Measurements from ENCODE around the gene RNLS.

The RNLS gene

GRCh38 chr10:88616250-88616977, 33.3 kb upstream of the RNLS start:
- H3K9me3 ChIP-seq (ENCODE audit: low read length): no peaks in the 10 kb centered on the region
- no peaks in the 10 kb centered on the region for H3F3A ChIP-seq (ENCODE audit: insufficient read depth, low read length)
- TF ChIP-seq EZH2 (IDR thresholded peaks at IDR 0.05; ENCODE audit: borderline replicate concordance, low read length) (no peak), CTCF (IDR thresholded peaks at IDR 0.05; ENCODE audit: low read length) (no peak)
- H3K4me3 ChIP-seq (ENCODE audit: low read depth, low read length, poor library complexity, severe bottlenecking): no peak overlapping the region
- no peak overlapping the region for H3K9ac ChIP-seq (ENCODE audit: low read length)
- H3K27me3 ChIP-seq (ENCODE audit: insufficient read depth, low read length): no peaks in the 10 kb centered on the region
- no peak overlapping the region for H3K27ac ChIP-seq (ENCODE audit: low read depth, low read length, poor library complexity, severe bottlenecking)
- no peaks in the 10 kb centered on the region for H3K4me1 ChIP-seq (ENCODE audit: insufficient read depth, low read length, severe bottlenecking)
- no peaks in the 10 kb centered on the region for H3K79me2 ChIP-seq (ENCODE audit: insufficient read depth, low read length)
- H2AFZ ChIP-seq (ENCODE audit: low read length): no peak overlapping the region
- no peaks in the 10 kb centered on the region for H4K20me1 ChIP-seq (ENCODE audit: insufficient read depth, low read length)
- H3K9me2 ChIP-seq (ENCODE audit: low read depth, low read length): no peaks in the 10 kb centered on the region
- H3K4me2 ChIP-seq (ENCODE audit: low read length): no peak overlapping the region
- no peaks in the 10 kb centered on the region for H3K36me3 ChIP-seq (ENCODE audit: insufficient read depth, low read length)

GRCh38 chr10:88608780-88609179, 25.7 kb upstream of the RNLS start:
- Histone ChIP-seq H3K9ac (ENCODE audit: low read length) (no peak overlapping the region), H3F3A (ENCODE audit: insufficient read depth, low read length) (no peaks in the 10 kb centered on the region), H3K27ac (ENCODE audit: low read depth, low read length, poor library complexity, severe bottlenecking) (no peak overlapping the region), H3K4me1 (ENCODE audit: insufficient read depth, low read length, severe bottlenecking) (peaks cover 4% of the 10 kb centered on the region), H3K36me3 (ENCODE audit: insufficient read depth, low read length) (no peaks in the 10 kb centered on the region), H3K9me2 (ENCODE audit: low read depth, low read length) (no peaks in the 10 kb centered on the region), H2AFZ (ENCODE audit: low read length) (no peak overlapping the region), H3K9me3 (ENCODE audit: low read length) (no peaks in the 10 kb centered on the region), H3K4me2 (ENCODE audit: low read length) (no peak overlapping the region), H3K4me3 (ENCODE audit: low read depth, low read length, poor library complexity, severe bottlenecking) (no peak overlapping the region), H4K20me1 (ENCODE audit: insufficient read depth, low read length) (no peaks in the 10 kb centered on the region), H3K79me2 (ENCODE audit: insufficient read depth, low read length) (no peaks in the 10 kb centered on the region), H3K27me3 (ENCODE audit: insufficient read depth, low read length) (no peaks in the 10 kb centered on the region)
- TF ChIP-seq CTCF (IDR thresholded peaks at IDR 0.05; ENCODE audit: low read length) (no peak), EZH2 (IDR thresholded peaks at IDR 0.05; ENCODE audit: borderline replicate concordance, low read length) (no peak)

DNA sequence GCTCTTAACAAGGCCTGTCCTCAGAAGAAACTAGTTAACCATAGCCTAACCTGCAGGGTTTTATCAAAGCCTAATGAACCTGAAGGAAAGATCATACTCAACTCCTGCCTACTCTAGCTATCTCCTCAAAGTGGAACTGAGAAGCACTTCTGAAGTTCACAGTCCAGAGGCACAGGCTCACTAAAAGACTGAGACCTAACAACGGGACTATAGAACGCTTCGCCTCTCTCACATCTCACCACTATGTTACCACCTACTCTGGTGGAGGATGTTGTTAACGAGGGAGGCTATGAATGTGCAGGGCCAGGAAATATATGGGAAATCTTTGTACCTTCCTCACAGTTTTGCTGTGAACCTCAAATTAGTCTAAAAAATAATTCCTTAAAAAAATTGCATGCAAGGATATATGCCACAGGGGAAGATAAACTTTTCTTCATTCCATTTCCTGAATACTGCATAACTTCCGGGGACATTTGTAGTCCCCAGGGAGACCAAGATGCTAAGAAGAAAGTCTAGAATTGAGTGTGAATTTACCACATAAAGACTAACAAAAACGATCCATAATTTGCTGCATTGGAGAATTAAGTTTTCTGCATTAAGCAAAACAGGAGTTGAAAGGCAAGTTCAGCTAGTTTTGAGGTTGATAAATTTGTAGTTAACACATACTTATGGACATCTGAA, 25.1 kb upstream of the RNLS start:
- Histone ChIP-seq H3K79me2 (ENCODE audit: insufficient read depth, low read length) (no peaks in the 10 kb centered on the region), H3K4me1 (ENCODE audit: insufficient read depth, low read length, severe bottlenecking) (peaks cover 4% of the 10 kb centered on the region), H3K27ac (ENCODE audit: low read depth, low read length, poor library complexity, severe bottlenecking) (no peak overlapping the region), H2AFZ (ENCODE audit: low read length) (no peak overlapping the region), H3K9ac (ENCODE audit: low read length) (no peak overlapping the region), H3K4me3 (ENCODE audit: low read depth, low read length, poor library complexity, severe bottlenecking) (no peak overlapping the region), H3K9me2 (ENCODE audit: low read depth, low read length) (no peaks in the 10 kb centered on the region), H3K27me3 (ENCODE audit: insufficient read depth, low read length) (no peaks in the 10 kb centered on the region), H3K36me3 (ENCODE audit: insufficient read depth, low read length) (no peaks in the 10 kb centered on the region), H3K4me2 (ENCODE audit: low read length) (no peak overlapping the region), H3F3A (ENCODE audit: insufficient read depth, low read length) (no peaks in the 10 kb centered on the region), H3K9me3 (ENCODE audit: low read length) (no peaks in the 10 kb centered on the region), H4K20me1 (ENCODE audit: insufficient read depth, low read length) (no peaks in the 10 kb centered on the region)
- no peak for TF ChIP-seq EZH2 (IDR thresholded peaks at IDR 0.05; ENCODE audit: borderline replicate concordance, low read length)

All from OCI-LY1 (cell line).